Measurements from ENCODE around the gene RTEL1.
"Not testable (repeated sequence)": the region's sequence is repeated elsewhere in the genome, so short reads cannot be mapped to it uniquely, and the experiment has no call there.

The RTEL1 gene

DNA sequence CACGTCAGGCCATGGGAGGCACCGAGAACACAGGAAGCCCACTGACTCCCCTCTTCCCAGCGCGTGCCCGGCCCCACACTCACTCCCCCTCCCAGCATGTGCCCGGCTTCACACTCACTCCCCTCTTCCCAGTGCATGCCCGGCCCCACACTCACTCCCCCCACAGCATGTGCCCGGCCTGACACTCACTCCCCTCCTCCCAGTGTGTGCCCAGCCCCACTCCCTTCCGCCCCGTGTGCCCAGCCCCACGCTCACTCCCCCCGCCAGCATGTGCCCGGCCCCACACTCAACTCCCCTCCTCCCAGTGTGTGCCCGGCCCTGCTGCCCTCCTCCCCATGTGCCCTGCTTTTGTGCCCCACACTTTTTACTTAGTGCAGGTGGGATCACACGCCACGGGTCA lies 9.7 kb downstream of the RTEL1 start:
- no peak for DNase-seq (ENCODE audit: low read depth)

GRCh38 chr20:63668351-63668750 lies 10.2 kb downstream of the RTEL1 start:
- no peak for DNase-seq (ENCODE audit: low read depth)

GRCh38 chr20:63671695-63672094 lies 13.6 kb downstream of the RTEL1 start:
- DNase-seq (ENCODE audit: low read depth): not testable (repeated sequence)

- no peak for DNase-seq (ENCODE audit: low read depth)
Measured at GRCh38 chr20:63672666-63673065, 14.6 kb downstream of the RTEL1 start.

DNA sequence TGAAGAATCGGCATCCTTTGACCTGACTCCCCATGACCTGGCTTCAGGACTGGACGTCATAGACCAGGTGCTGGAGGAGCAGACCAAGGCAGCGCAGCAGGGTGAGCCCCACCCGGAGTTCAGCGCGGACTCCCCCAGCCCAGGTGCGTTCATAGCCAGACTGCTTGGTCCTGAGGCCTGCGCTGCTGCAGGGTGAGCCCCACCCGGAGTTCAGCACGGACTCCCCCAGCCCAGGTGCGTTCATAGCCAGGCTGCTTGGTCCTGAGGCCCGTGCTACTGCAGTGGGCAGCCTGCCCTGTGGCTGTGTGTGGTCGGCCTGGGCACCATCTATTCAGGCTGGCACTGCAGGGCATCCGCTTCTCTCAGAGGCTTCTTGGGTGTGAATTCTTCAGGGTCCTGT lies 15.8 kb downstream of the RTEL1 start:
- no peak for DNase-seq (ENCODE audit: low read depth)

GRCh38 chr20:63675681-63676368 lies 17.7 kb downstream of the RTEL1 start:
- no peak for DNase-seq (ENCODE audit: low read depth)

DNA sequence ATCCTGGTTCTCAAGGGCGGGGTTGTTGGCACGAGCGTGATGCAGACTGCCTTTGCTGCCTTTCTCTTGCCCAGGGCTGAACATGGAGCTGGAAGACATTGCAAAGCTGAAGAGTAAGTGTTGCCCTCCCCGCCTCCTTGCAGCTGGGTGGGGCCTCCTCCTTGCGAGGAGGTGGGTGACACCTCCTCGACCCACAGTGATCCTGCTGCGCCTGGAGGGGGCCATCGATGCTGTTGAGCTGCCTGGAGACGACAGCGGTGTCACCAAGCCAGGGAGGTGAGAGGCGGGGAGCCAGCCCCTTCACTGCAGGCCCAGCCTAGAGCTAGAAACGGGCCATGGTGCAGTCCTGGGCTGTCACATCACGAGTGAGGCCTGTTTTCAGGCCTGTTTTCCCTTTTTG lies 20.0 kb downstream of the RTEL1 start:
- DNase-seq (ENCODE audit: low read depth): no peak

DNA sequence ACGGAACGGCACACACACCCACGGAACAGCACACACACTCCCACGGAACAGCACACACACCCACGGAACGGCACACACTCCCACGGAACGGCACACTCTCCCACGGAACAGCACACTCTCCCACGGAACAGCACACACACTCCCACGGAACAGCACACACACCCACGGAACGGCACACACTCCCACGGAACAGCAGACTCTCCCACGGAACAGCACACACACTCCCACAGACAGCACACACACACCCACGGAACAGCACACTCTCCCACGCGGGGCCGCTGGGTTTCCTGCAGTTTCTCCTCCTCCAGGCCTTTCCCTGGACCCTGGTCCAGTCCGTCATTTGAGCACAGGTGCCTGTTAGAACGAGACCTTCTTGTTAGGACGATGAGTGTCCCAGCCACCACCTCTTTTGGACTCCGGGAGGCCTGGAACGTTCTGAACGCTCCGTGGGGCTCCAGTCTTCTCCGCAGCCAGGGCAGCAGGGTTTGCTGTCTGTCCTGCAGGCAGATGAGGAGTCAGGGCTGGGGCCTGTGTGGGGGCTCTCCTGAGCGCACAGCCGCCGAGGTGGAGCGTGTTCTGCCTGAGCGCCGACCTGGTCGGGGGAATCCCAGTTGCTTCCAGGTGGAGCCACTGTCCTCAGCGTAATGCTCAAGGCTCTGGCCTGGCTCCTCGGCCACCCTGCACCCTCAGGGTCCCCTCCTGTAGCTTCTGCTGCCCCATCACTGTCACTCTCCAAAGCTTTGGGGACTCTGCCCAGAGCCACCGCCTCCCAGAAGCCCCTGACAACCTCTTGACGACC lies 20.8 kb downstream of the RTEL1 start:
- no peak for DNase-seq (ENCODE audit: low read depth)

- no peak for DNase-seq (ENCODE audit: low read depth)
Measured at GRCh38 chr20:63679799-63680305, 21.7 kb downstream of the RTEL1 start.

- DNase-seq (ENCODE audit: low read depth): no peak
Measured at GRCh38 chr20:63680427-63680826, 22.3 kb downstream of the RTEL1 start.

DNA sequence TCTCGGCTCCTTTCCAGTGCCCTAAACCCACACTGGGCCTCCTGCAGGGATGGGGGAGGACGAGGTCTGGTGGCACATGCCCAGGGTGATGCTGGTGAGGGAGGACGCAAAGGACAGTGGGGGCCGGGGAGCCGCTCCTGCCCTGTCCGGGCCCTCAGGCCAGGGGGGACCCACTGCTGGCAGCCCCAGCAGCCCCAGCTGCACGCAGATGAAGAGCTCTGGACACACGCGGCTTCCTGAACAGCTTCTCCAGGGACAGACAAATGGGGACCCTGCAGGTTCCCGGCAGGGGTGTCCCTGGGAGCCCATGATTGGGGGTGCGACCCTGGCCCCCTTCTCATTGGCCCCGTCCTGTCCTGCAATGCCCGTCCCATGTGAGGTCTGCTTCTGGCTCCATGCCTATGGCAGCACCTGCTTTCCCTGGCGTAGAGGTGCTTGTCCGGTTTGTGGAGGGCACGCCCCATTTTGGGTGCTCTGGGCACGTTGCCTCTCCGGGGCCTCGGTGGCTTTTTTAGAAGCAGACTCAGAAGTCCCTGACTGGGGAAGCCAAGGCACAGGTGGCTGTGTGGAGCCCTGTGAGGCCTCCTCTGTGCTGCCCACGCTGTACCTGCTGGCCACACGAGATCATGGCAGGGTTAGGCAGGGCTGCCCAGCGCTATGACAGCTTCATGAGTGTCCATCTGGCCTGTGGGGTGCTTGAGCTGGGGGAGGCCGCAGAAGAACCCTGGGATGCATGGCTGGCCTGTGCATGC lies 22.9 kb downstream of the RTEL1 start:
- no peak for DNase-seq (ENCODE audit: low read depth)

DNA sequence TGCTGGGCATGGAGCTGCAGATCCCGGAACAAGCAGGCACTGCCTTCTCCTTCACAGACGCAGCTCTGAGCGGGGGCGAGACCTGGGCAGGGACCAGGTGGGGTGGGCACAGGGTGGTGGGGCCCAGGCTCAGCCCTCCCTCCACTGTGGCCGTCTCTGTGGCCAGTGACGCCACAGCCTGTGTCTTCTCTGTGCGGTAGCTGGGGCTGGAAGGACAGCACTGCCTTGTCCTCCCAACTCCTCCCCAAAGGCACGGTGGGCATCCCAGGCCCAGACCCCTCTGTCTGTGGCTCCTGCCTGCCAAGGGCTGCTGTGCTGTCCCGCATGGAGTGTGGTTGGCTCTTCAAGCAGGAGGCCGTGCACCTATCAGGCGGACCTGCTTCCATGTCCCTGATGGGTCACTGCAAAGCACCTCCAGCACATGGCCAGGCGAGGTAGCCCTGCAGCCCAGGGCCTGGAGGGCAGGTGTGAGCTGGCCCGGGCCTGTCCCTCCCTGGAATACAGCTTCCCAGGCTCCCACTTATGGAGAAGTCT lies 23.6 kb downstream of the RTEL1 start:
- DNase-seq (ENCODE audit: low read depth): no peak

GRCh38 chr20:63682384-63683139 lies 24.4 kb downstream of the RTEL1 start:
- DNase-seq (ENCODE audit: low read depth): no peak

- DNase-seq (ENCODE audit: low read depth): no peak
Measured at GRCh38 chr20:63685269-63686026, 27.3 kb downstream of the RTEL1 start.

DNA sequence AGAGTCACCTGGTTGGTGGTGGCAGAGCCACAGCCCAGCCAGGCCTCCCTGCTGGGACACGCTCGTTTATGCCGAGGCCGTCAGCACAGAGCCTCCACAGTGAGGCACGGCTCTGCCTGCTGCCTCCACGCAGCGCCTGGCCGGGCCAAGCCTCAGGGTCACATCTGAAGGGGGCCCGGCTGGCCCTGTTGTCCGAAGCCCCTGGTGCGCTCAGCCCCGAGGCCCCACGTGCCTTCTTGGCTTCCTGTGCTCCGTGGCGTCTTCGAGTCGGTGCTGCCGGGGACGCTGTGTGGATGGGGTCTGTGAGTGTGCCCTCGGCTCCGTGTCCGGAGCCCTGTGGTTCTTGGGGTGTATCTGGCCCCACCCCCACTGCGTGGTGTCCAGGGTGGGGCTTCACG lies 28.0 kb downstream of the RTEL1 start:
- DNase-seq (ENCODE audit: low read depth): no peak

DNA sequence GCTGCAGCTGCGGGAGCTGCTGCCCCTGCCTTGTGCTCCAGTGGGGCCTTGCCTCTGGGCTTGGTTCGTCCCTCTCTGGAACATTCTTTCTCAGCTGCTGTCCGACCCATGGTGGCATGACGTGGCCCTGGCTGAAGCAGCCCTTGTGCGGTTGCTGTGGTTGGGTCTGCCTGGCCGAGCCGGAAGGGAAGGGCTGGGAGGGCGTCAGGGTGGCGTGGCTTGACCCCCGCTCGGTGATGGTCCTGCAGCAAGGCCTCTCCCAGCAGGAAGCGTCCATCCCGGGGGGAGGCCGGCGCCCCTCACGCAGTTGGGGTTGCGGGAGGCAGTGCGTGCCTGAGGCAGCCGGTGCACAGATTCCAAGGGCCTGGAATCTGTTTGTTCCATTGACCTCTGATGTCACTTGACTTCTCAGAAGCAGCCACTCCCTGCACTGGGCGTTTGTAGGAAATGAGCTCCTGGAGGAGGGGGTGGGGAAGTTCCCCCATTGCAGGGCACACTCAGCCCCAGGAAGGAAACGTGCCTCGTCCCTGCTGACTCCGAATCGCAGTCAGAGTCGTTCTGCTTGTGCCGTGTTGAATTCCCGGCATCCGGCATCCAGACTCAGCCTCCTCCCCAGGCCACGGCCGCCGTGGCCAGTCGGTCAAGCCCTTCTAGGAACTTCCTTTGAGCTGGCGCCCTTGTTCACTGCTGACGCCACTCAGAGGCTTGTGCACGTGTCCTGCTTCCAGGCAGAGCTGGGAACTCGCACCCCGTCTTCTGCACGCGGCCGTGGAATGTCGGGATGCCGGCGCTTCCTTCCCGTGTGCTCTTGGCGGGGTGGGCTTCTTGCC lies 28.6 kb downstream of the RTEL1 start:
- DNase-seq (ENCODE audit: low read depth): no peak

DNA sequence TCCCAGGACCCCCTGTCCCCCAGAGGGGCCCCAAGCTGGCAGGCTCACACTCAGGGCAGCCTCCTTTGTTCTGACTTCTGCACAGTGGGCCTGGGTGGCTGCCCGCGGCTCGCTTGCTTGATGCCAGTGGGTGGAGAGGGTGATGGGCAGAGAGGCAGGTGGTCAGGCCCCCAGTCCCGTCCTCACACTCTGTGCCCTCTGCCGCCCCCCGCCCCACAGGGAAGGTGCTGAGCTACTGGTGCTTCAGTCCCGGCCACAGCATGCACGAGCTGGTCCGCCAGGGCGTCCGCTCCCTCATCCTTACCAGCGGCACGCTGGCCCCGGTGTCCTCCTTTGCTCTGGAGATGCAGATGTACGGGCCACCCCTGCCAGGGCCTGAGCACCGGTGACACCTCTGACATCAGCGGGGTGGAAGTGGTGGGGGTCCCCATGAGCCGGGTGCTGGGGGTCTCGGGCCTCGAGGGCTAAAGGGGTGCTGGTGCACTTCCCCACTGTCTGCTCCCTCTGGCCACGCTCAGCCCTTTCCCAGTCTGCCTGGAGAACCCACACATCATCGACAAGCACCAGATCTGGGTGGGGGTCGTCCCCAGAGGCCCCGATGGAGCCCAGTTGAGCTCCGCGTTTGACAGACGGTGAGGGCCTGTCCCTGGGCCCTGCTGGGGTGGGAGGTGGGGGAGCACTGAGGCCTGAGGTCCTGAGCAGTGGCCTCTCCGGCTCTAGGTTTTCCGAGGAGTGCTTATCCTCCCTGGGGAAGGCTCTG lies 29.5 kb downstream of the RTEL1 start:
- DNase-seq (ENCODE audit: low read depth): no peak

DNA sequence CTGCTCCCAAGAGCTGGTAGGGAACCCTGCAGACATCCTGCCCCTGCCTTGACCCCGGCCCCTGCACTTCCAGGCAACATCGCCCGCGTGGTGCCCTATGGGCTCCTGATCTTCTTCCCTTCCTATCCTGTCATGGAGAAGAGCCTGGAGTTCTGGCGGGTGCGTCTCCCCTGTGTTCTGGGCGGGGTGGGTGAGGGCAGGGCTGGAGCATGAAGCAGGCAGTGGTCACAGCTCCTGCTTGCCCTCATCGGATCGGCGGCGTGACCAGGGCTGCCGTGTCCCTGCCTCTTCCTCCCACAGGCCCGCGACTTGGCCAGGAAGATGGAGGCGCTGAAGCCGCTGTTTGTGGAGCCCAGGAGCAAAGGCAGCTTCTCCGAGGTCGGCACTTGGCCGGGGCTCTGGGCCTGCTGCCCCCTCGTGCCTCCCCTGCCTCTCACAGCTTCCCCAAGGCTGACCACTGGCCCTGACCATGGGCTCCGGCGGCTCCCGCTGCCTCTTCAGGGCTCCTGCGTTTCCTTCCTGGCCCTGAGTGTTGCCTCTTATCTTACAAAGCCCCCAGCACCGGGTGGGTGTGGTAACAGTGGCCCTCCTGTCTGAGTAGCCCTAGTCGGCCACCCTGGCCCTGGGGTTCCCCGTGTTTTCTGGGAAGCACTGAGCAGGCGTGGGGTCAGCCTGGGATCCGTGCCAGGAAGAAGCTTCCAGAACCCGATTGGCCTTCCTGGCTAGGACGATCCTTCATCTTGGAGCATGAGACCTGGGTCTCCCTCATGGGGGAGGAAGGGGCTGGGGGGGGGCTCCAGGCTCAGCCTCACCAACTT lies 30.3 kb downstream of the RTEL1 start:
- DNase-seq (ENCODE audit: low read depth): no peak
